Esophagus squamous epithelium (tissue), 5 donors: ENCODE measurements around the gene LRRIQ3. TPM values are rescaled to one million over a fixed set of nuclear protein-coding genes. Genes with fewer than 3 reads are reported as not detected.

ENCODE experiments used
- DNase-seq: peaks from one replicate; lab custom pipeline; 2025; lab: John Stamatoyannopoulos, UW
- H3K27ac ChIP-seq, 4 donors: fragments of 200-600 bp; sonication (generic); one replicate each; pipeline ENCODE4 v1.5.1; 2016 to 2019; ENCODE audit warnings: mild to moderate bottlenecking in 1 of 4
- H3K27me3 ChIP-seq, 4 donors: fragments of 200-600 bp; sonication (generic); 1 replicate in 3 of 4; 2 replicates in 1 of 4; pipeline versions ENCODE4 v1.5.1 to v1.6.0; 2017 to 2021; ENCODE audit warnings: antibody characterized with exemption in 1 of 4
- H3K36me3 ChIP-seq, 3 donors: fragments of 200-600 bp; sonication (generic); one replicate each; pipeline ENCODE4 v1.5.1; 2016 to 2019
- H3K4me1 ChIP-seq, 3 donors: fragments of 200-600 bp; sonication (generic); one replicate each; pipeline ENCODE4 v1.5.1; 2017 to 2019
- H3K4me3 ChIP-seq, 4 donors: fragments of 200-600 bp; sonication (generic); 1 replicate in 3 of 4; 2 replicates in 1 of 4; pipeline ENCODE4 v1.5.1; 2016 to 2019; ENCODE audit warnings: mild to moderate bottlenecking in 2 of 4, moderate library complexity in 1 of 4
- H3K9me3 ChIP-seq, 3 donors: fragments of 200-600 bp; sonication (generic); one replicate each; pipeline ENCODE4 v1.5.1; 2016 to 2019
- CTCF ChIP-seq, 6 experiments: fragments of 450-650 bp in 4 of 6; fragments of 200-600 bp in 2 of 6; sonication (generic) in 2 of 6; IDR thresholded peaks; one replicate each; pipeline ENCODE4 v1.5.1; 2016 to 2019; ENCODE audit warnings: antibody characterized with exemption in 6 of 6, mild to moderate bottlenecking in 4 of 6, moderate library complexity in 4 of 6
- POLR2A ChIP-seq, 4 donors: fragments of 450-650 bp; IDR thresholded peaks; one replicate each; pipeline ENCODE4 v1.6.1; 2017; ENCODE audit warnings: antibody characterized with exemption in 4 of 4, mild to moderate bottlenecking in 4 of 4, moderate library complexity in 3 of 4
- WGBS, 2 donors: methylation state at CpG; one replicate each; pipeline ENCODE4 v1.1.5; 2018; 5-methylcytosine and 5-hydroxymethylcytosine counted together
- intact Hi-C: fragments of 100-400 bp; cut with DNase I; formaldehyde crosslinking; loops from one replicate; pipeline ENCODE4 v1.15.0; 2022
- total RNA-seq, 4 donors: library from RNA; depleted of rRNA; stranded (reverse); fragments of >200 nt; gene quantifications; one replicate each; pipeline ENCODE4 v1.1.0, GENCODE V29; 2016
- donor health status: DM: yes; HTN: yes; CAD: no.

LRRIQ3 gene
- total RNA-seq, 4 donors from 2014 or later = 0.23 to 0.57 (median 0.57) TPM; not detected in 1

GRCh38 chr1:74057719-74058118 is 140.3 kb downstream of the LRRIQ3 start:
- Histone ChIP-seq H3K9me3 (no peaks in the 10 kb centered on the region), H3K27me3 (no peaks in the 10 kb centered on the region), H3K4me1 (no peaks in the 10 kb centered on the region), H3K36me3 (no peaks in the 10 kb centered on the region), H3K4me3 (no peak overlapping the region), H3K27ac (no peak overlapping the region)
- no peak for DNase-seq
- TF ChIP-seq CTCF (IDR thresholded peaks at IDR 0.05) = no peak
- TF ChIP-seq POLR2A (IDR thresholded peaks at IDR 0.05) = no peak
- intact Hi-C loops = no loop called here

GRCh38 chr1:74053407-74053806 is 144.6 kb downstream of the LRRIQ3 start:
- no peaks in the 10 kb centered on the region for H3K9me3 ChIP-seq
- no peaks in the 10 kb centered on the region for H3K4me1 ChIP-seq
- H3K4me3 ChIP-seq = no peak overlapping the region
- intact Hi-C loops = no loop called here
- H3K27ac ChIP-seq = no peak overlapping the region
- H3K27me3 ChIP-seq = no peaks in the 10 kb centered on the region
- no peak for TF ChIP-seq POLR2A (IDR thresholded peaks at IDR 0.05)
- TF ChIP-seq CTCF (IDR thresholded peaks at IDR 0.05) = no peak
- H3K36me3 ChIP-seq = no peaks in the 10 kb centered on the region
- DNase-seq = no peak
- WGBS, 2 donors = 9 to 19% methylated on average over 1 of the region's 1 CpG

GRCh38 chr1:74050386-74050785 is 147.6 kb downstream of the LRRIQ3 start:
- DNase-seq = no peak
- WGBS, 2 donors = 34 to 38% methylated on average over 2 of the region's 2 CpGs
- TF ChIP-seq POLR2A (IDR thresholded peaks at IDR 0.05) (no peak), CTCF (IDR thresholded peaks at IDR 0.05) (no peak)
- intact Hi-C loops = no loop called here
- H3K27ac ChIP-seq = no peak overlapping the region
- no peaks in the 10 kb centered on the region for H3K4me1 ChIP-seq
- no peak overlapping the region for H3K4me3 ChIP-seq
- no peaks in the 10 kb centered on the region for H3K36me3 ChIP-seq
- no peaks in the 10 kb centered on the region for H3K27me3 ChIP-seq
- no peaks in the 10 kb centered on the region for H3K9me3 ChIP-seq

GRCh38 chr1:74038042-74038441 is 159.9 kb downstream of the LRRIQ3 start:
- Histone ChIP-seq H3K27ac (no peak overlapping the region), H3K4me3 (no peak overlapping the region), H3K4me1 (no peaks in the 10 kb centered on the region), H3K27me3 (no peaks in the 10 kb centered on the region), H3K36me3 (no peaks in the 10 kb centered on the region), H3K9me3 (no peaks in the 10 kb centered on the region)
- intact Hi-C loops = no loop called here
- TF ChIP-seq POLR2A (IDR thresholded peaks at IDR 0.05) = no peak
- TF ChIP-seq CTCF (IDR thresholded peaks at IDR 0.05) = no peak
- WGBS, 2 donors = 40% methylated on average over 1 of the region's 3 CpGs; no CpG with 5 or more reads in 1 of the 2 donors
- DNase-seq = no peak

GRCh38 chr1:74012583-74012982 is 185.4 kb downstream of the LRRIQ3 start:
- H3K36me3 ChIP-seq = no peaks in the 10 kb centered on the region
- DNase-seq = no peak
- H3K4me3 ChIP-seq = no peak overlapping the region
- TF ChIP-seq CTCF (IDR thresholded peaks at IDR 0.05) = no peak
- no peaks in the 10 kb centered on the region for H3K9me3 ChIP-seq
- no peak overlapping the region for H3K27ac ChIP-seq
- intact Hi-C loops = no loop called here
- no peaks in the 10 kb centered on the region for H3K4me1 ChIP-seq
- 0 to 31% methylated on average over 1 of the region's 1 CpG for WGBS, 2 donors
- H3K27me3 ChIP-seq = no peaks in the 10 kb centered on the region
